Activated effector memory CD4-positive, alpha-beta T cell treated with Interleukin-2 at 50 U/mL for 16 hours (primary cell): Measurements from ENCODE around the gene MORN4.
"Not testable (repeated sequence)": the region's sequence is repeated elsewhere in the genome, so short reads cannot be mapped to it uniquely, and the experiment has no call there.

Source experiments
- DNase-seq: peaks from one replicate; pipeline ENCODE4 v3.0.0-alpha.2; 2020

MORN4 gene

GRCh38 chr10:97632949-97633884 is at the start of gene MORN4:
TSS of gene MORN4 (minus strand) at chr10:97633500. CDS start at chr10:97619653, 13,847 bp downstream.
- peak; percentile 86 for DNase-seq

GRCh38 chr10:97682042-97682441 is 48.7 kb upstream of the MORN4 start:
- no peak for DNase-seq

- no peak for DNase-seq
Measured at GRCh38 chr10:97679594-97679993, 46.3 kb upstream of the MORN4 start.

- DNase-seq = peak; percentile 8
Measured at GRCh38 chr10:97676770-97677581, 43.7 kb upstream of the MORN4 start.

DNA sequence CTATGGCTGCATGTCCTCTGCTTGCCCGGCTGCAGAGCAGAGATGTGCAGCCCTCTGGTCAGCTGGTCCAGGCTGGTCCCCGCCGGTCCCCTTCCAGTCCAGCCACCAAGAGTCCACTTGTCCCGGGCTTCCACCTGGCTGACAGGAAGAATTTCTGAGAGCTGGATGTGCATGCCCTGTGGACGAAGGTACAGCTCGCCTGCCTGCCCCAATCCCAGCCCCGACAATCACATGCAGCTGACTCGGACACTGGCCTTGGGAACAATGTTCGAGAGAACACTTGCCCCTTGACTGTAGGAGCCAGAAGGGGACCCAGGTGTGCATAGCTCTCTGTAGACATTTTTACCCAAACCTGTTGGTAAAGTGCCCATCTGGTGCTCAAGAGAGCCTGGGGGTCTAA is 41.9 kb upstream of the MORN4 start:
- DNase-seq = no peak

DNA sequence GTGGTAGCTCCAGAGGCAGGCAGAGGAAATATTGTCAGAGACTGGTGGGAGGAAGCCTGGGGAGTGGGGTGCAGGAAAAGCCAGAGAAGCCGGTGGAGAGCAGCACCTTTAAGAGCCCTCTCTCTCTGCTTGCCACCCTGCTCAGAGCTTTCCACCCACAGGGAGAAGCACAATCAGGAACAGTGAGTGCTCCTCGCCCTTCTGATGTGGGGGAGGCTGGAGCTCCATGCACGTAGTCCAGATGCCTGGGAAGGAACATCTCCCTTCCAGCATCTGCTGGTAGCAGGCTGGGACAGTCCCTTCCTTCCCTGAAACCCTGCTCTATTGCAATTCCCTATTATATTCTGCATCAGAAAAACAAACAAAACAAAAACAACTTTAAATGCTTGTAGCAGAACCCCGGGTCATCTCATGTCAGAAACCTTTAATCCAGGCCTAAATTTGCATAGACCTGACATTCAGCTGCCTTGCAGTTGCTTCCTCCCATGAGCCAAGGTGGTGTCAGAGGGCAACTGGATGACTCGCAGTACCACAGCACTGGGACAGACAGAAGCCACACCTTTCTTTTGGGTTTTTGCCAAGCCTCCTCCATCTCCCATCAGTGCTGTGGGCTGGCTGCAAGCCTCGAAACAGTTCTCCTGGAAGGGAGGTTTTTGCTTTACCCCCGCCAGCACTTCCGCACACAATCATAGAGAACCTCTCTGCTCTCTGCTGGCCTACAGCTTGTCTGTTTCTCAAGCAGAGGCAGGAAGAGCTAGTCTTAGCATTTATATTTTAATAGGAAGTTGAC is 40.6 kb upstream of the MORN4 start:
- DNase-seq = no peak

- DNase-seq = no peak
Measured at GRCh38 chr10:97669571-97669970, 36.3 kb upstream of the MORN4 start.

- no peak for DNase-seq
Measured at GRCh38 chr10:97667463-97667862, 34.2 kb upstream of the MORN4 start.

DNA sequence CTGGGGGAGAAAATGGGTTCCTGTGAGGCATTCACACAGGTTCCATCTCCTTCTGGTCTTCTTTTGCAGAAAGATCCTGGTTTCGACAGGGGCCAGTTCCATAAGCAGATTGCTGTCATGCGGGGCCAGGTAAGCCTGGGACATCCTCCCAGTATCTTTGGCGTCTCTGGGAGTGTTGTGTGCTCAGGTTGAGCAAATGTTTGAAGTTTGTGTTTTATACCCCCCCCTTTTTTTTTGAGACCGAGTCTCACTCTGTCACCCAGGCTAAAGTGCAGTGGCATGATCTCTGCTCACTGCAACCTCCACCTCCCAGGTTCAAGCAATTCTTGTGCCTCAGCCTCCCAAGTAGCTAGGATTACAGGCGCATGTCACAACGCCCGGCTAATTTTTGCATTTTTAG is 33.7 kb upstream of the MORN4 start:
- DNase-seq = no peak

DNA sequence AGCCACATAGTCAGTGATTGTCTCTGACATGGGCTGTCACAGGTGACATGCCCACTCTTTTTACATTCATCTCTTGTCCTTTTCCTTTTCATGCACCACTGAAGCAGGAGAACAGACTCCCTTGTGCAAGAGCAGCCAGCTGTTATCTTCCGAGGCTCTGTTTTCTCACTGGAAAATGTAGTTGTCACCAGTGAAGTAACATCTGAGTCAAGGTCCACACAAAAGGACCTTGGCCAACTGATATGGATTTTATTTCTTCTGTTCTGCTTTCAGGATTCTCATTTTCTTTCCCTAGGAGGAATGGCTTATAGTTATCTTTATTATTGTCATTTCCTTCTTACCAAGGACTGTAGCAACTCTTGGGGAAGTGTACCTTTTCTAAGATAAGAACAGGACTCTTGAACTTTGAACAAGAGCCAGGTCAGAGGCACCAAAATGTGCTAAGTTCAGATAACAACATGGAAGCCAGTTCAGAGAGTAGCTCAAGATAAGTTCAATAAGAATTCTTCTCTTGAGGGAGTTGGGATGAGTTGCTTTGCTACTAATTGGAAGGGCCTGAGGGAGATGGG is 31.1 kb upstream of the MORN4 start:
- no peak for DNase-seq

- DNase-seq = no peak
Measured at GRCh38 chr10:97659589-97659988, 26.3 kb upstream of the MORN4 start.

GRCh38 chr10:97656777-97657176 is 23.5 kb upstream of the MORN4 start:
- DNase-seq = no peak

- DNase-seq = no peak
Measured at GRCh38 chr10:97651773-97652172, 18.5 kb upstream of the MORN4 start.

GRCh38 chr10:97650726-97651125 is 17.4 kb upstream of the MORN4 start:
- DNase-seq = no peak

GRCh38 chr10:97649405-97649750 is 16.1 kb upstream of the MORN4 start:
- not testable (repeated sequence) for DNase-seq

DNA sequence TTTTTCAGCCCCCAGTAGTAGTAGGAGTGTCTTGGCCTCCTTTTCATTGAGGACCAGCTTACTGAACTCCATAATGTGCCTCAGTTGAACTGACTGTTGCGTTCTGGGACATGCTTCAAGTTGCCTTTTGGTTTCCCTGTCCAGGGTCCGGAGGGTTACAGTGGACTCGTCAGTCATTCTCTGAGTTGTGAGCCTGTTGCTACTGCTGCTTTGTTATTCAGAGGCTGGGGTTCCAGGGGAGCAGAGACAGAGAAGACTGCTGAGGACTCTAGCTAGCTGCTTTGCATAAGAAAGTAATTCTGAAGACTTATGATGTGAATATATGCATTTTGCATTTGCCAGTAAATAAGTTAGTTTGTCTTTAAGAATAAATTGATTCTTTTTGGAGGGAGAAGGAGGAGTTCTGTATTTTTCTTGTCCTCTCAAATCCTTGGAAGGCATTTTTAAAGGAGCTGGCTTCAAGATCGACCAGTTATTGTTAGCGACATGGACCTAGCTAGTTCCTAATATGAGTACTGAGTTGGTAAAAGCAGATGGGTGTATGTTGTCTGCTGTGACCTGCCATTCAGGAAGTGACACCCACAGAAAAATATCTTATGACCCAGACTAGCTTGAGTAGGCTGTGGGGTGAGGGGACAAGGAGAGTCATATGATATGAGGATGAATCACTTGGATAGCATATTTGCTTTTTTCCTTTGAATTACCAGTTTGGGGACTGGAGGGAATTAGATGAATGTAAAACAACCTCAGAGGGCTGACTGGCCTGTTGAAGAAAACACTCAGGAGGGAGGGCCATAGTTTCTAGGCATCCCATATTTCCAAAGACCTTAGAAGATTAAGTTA is 15.5 kb upstream of the MORN4 start:
- DNase-seq = peak; percentile 5

DNA sequence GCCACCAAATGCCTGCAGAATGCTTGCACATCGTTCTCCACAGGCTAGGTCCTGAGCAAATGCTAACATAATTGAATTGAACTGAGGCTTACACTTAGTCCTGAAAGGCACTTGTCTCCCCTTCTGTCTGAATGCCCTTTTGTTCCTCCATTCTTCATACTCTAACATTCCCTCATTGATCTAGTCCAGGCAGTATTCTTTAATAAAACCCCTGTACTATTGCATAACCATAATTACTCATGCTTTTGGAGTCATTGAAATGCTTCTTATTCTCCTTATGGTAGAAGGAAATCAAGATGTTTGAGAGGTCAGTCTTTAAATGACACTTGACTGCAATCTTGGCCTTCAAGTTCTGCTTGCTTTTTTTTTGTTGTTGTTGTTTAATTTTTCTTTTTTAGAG is 14.3 kb upstream of the MORN4 start:
- DNase-seq = no peak

- no peak for DNase-seq
Measured at GRCh38 chr10:97644936-97645335, 11.6 kb upstream of the MORN4 start.

DNA sequence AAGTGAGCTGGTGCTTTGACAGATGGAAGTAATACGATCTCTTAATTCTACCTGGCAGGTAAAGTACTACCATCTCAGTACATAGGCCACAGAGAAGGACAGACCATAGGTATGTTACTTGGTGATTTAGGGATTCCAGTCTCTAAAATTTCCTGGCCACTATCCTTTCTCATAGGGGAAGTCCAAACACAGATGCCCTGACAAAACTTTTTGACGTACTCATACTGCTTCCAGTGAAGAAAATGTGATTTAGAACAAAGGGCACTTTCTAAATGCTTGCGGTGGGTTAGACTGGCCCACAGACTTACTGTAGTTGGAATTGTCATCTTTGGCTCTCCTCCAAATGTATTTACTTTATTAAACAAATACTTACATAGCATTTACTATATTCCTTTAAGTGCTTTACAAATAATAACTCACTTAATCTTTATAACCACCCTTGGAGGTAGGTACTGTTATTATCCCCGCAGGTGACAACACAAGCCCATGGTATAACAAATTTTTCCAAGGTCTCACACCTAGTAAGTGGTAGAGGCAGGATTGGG is 10.2 kb upstream of the MORN4 start:
- no peak for DNase-seq

DNA sequence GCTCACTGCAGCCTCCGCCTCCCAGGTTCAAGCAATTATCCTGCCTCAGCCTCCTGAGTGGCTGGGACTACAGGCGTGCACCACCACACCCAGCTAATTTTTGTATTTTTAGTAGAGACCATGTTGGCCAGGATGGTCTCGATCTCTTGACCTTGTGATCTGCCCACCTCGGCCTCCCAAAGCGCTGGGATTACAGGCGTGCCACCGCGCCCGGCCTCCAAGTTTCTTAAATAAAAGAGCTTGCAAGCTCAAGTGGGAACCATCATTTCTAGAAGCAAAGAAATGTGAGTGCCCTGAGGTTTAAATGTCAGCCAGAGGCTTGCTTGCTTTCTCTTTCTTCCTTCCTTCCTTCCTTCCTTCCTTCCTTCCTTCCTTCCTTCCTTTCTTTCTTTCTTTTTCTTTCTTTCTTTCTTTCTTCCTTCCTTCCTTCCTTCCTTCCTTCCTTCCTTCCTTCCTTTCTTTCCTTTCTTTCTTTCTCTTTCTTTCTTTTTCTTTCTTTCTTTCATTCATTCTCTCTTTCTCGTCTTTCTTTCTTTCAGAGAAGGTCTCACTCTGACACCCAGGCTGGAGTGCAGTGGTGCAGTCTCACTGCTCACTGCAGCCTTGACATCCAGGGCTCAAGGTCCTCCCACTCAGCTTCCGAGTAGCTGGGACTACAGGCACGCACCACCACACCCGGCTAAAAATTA is 9.3 kb upstream of the MORN4 start:
- DNase-seq = not testable (repeated sequence)
